Kidney glomerular epithelial cell (primary cell): ENCODE measurements around the gene AKAP10.
"Not testable (repeated sequence)": the region's sequence is repeated elsewhere in the genome, so short reads cannot be mapped to it uniquely, and the experiment has no call there.

Experiments used
- DNase-seq: peaks from one replicate; lab custom pipeline; 2025; lab: John Stamatoyannopoulos, UW

AKAP10 gene

GRCh38 chr17:19867329-19868078 is 110.1 kb downstream of the AKAP10 start, which contains the start of gene ULK2:
ULK2 (minus strand) TSS chr17:19867936; CDS start chr17:19867417, 519 bp downstream.
- DNase-seq: peak; percentile 53

DNA sequence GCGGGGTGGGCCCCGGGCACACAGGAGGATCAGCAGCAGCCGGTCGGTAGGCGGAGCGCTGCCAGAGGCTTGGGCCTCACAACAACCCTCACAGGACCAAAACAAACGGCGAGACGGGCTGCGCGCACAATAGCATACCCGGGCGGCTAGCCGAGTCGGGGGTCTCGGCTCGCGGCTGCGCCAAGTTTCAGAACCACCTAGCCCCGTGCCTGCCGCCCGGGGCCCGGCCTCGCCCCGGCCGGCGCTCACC is 110.6 kb downstream of the AKAP10 start:
- DNase-seq: no peak

GRCh38 chr17:19865021-19865420 is 112.6 kb downstream of the AKAP10 start:
- no peak for DNase-seq

- not testable (repeated sequence) for DNase-seq
These were observed 116.9 kb downstream of the AKAP10 start for GRCh38 chr17:19860647-19861177.

GRCh38 chr17:19857640-19858039 is 120.0 kb downstream of the AKAP10 start:
- DNase-seq: no peak
